ENCODE data around the gene BNIP3. TPM values are rescaled to one million over a fixed set of nuclear protein-coding genes. Genes with fewer than 3 reads are reported as not detected.

BNIP3 gene
- total RNA-seq, 4 donors from 2014 or later: 337 to 1,280 (median 583) TPM

- Histone ChIP-seq H3K4me1 (peaks cover 10 to 15% of the 10 kb centered on the region in 2 donors), H3K9me3 (no peaks in the 10 kb centered on the region), H3K27me3 (no peaks in the 10 kb centered on the region), H3K36me3 (peaks cover 0 to 72% of the 10 kb centered on the region in 2 donors), H3K27ac (peak overlapping the region; percentile 47 to 92 (median 81)), H3K4me3 (no peak overlapping the region)
- in situ Hi-C loops (cut with MboI; ENCODE audit: low sequenced_read_pairs in 4 of 4) (no loop called here), intact Hi-C loops (cut with DNase I; ENCODE audit: low total_unique reads) (loop anchor here (2.0 to 5.0 kb wide), 2 partner anchors 48 to 64 kb away; partner anchors contain the start of gene PPP2R2D)
- no peak for DNase-seq
- TF ChIP-seq POLR2A (IDR thresholded peaks at IDR 0.05): no peak
- TF ChIP-seq, protein P1, sequence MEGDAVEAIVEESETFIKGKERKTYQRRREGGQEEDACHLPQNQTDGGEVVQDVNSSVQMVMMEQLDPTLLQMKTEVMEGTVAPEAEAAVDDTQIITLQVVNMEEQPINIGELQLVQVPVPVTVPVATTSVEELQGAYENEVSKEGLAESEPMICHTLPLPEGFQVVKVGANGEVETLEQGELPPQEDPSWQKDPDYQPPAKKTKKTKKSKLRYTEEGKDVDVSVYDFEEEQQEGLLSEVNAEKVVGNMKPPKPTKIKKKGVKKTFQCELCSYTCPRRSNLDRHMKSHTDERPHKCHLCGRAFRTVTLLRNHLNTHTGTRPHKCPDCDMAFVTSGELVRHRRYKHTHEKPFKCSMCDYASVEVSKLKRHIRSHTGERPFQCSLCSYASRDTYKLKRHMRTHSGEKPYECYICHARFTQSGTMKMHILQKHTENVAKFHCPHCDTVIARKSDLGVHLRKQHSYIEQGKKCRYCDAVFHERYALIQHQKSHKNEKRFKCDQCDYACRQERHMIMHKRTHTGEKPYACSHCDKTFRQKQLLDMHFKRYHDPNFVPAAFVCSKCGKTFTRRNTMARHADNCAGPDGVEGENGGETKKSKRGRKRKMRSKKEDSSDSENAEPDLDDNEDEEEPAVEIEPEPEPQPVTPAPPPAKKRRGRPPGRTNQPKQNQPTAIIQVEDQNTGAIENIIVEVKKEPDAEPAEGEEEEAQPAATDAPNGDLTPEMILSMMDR (IDR thresholded peaks at IDR 0.05 in 4 of 5, conservative IDR thresholded peaks at IDR 0.05 in 1 of 5): no peak
- ATAC-seq: no peak
These were observed 33.2 kb downstream of the BNIP3 start for GRCh38 chr10:131948501-131948900.

GRCh38 chr10:131947631-131948347, 33.9 kb downstream of the BNIP3 start:
- no peak for DNase-seq
- ATAC-seq: no peak
- Histone ChIP-seq H3K4me1 (peaks cover 10 to 15% of the 10 kb centered on the region in 2 donors), H3K9me3 (no peaks in the 10 kb centered on the region), H3K27me3 (no peaks in the 10 kb centered on the region), H3K4me3 (no peak overlapping the region), H3K27ac (peak overlapping the region in 1 of 4 donors; percentile 79), H3K36me3 (peaks cover 0 to 72% of the 10 kb centered on the region in 2 donors)
- in situ Hi-C loops (cut with MboI; ENCODE audit: low sequenced_read_pairs in 4 of 4) (no loop called here), intact Hi-C loops (cut with DNase I; ENCODE audit: low total_unique reads) (loop anchor here (2.0 to 5.0 kb wide), 2 partner anchors 47 to 65 kb away; partner anchors contain the start of gene PPP2R2D)
- TF ChIP-seq, protein P1 (IDR thresholded peaks at IDR 0.05 in 4 of 5, conservative IDR thresholded peaks at IDR 0.05 in 1 of 5): no peak
- no peak for TF ChIP-seq POLR2A (IDR thresholded peaks at IDR 0.05)

DNA sequence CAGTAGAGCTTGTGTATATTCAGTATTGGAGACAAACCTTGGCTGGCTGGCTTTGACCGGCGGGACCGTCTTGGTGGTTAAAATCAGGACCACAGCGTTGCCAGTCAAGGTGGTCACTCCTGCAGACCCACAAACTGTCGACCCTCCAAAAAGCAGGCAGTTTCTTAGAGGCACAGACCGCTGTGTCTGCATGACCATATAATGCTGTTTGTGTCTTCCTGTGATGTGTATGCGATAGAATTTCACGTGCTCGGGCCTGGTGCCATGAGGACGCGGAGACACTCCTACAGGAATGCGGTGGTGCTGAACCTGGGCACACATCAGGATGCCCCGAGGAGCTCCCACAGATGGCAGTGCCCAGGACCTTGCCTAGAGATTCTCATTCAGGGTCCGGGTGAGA, 34.8 kb downstream of the BNIP3 start:
- DNase-seq (no peak), ATAC-seq (no peak)
- H3K36me3 ChIP-seq: peaks cover 0 to 76% of the 10 kb centered on the region in 2 donors
- H3K27ac ChIP-seq: peak overlapping the region in 1 of 4 donors; percentile 66
- H3K27me3 ChIP-seq: no peaks in the 10 kb centered on the region
- peaks cover 10 to 15% of the 10 kb centered on the region in 2 donors for H3K4me1 ChIP-seq
- in situ Hi-C loops (cut with MboI; ENCODE audit: low sequenced_read_pairs in 4 of 4) (no loop called here), intact Hi-C loops (cut with DNase I; ENCODE audit: low total_unique reads) (loop anchor here (5.0 kb wide), 1 partner anchor 65 kb away; no protein-coding TSS in a partner anchor)
- H3K9me3 ChIP-seq: no peaks in the 10 kb centered on the region
- H3K4me3 ChIP-seq: no peak overlapping the region
- no peak for TF ChIP-seq POLR2A (IDR thresholded peaks at IDR 0.05)
- TF ChIP-seq, protein P1 (IDR thresholded peaks at IDR 0.05 in 4 of 5, conservative IDR thresholded peaks at IDR 0.05 in 1 of 5): no peak

- in situ Hi-C loops (cut with MboI; ENCODE audit: low sequenced_read_pairs in 4 of 4) (no loop called here), intact Hi-C loops (cut with DNase I; ENCODE audit: low total_unique reads) (loop anchor here (5.0 kb wide), 1 partner anchor 66 kb away; no protein-coding TSS in a partner anchor)
- TF ChIP-seq, protein P1 (IDR thresholded peaks at IDR 0.05 in 4 of 5, conservative IDR thresholded peaks at IDR 0.05 in 1 of 5): no peak
- no peak for TF ChIP-seq POLR2A (IDR thresholded peaks at IDR 0.05)
- Histone ChIP-seq H3K4me1 (peaks cover 10 to 15% of the 10 kb centered on the region in 2 donors), H3K9me3 (no peaks in the 10 kb centered on the region), H3K4me3 (no peak overlapping the region), H3K27me3 (no peaks in the 10 kb centered on the region), H3K36me3 (peaks cover 0 to 72% of the 10 kb centered on the region in 2 donors), H3K27ac (peak overlapping the region in 3 of 4 donors; percentile 6 to 66 (median 34))
- ATAC-seq (no peak), DNase-seq (no peak)
These were observed 35.4 kb downstream of the BNIP3 start for GRCh38 chr10:131946321-131946751.
